ENCODE measurements around the gene RFXANK.
"Not testable (repeated sequence)": the region's sequence is repeated elsewhere in the genome, so short reads cannot be mapped to it uniquely, and the experiment has no call there.

Gene RFXANK

GRCh38 chr19:19170053-19170872, 21.8 kb upstream of the RFXANK start, which contains the start of gene MEF2B:
Gene MEF2B (minus strand): TSS chr19:19170263. CDS start chr19:19150735, 19,528 bp downstream.
- DNase-seq, result peak; percentile 53 to 79 (median 61)

DNA sequence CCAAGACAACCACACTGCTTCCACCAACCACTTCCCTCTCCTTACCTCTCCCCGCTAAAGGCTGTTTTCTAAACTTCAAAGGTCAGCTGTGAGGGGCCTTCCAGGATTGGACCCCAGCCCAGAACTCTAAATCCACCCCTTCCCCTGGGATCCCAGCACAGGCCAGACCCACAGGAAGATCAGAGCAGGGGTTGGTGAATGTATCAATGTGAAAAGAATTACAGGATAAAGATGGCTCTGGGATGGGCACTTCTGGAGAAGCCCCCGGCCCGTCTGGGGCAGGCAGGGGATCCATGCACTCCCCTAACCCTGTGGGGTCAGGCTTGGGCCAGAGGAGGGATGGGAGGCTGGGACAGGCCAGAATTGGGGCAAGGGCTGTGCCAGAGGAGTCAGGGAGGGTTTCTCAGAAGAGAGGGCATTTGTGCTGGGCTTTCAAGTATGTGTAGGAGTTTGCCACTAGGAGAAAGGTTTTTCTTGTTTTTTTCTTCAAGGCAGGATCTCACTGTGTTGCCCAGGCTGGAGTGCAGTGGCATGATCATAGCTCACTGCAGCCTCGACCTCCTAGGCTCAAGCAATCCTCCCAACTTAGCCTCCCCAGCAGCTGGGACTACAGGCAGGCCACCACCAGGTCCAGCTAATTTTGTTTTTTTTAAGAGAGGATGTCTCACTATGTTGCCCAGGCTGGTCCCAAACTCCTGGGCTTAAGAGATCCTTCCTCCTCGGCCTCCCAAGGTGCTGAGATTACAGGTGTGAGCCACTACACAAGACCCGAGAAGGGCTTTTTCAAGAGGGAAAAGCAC, 21.0 kb upstream of the RFXANK start:
- DNase-seq, result no peak

GRCh38 chr19:19171821-19172532, 20.1 kb upstream of the RFXANK start:
- peak in 2 of 3 donors; percentile 8 to 19 for DNase-seq

DNA sequence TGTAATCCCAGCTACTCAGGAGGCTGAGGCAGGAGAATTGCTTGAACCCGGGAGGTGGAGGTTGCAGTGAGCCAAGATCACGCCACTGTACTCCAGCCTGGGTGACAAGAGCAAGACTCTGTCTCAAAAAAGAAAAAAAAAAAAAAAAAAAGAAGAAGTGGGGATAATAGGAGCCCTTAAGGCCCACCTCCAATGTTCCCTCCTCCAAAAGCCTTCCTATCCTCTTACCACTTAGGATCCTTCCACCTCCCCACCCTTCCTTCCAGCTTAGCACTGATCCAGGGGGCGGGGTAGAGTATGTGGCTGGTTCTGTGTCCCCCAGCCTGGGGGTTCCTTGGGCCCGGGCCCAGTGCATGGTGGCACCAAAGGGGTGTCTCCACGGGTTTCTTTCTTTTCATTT, 18.8 kb upstream of the RFXANK start:
- DNase-seq, result not testable (repeated sequence)

- DNase-seq, result no peak
These were observed 15.1 kb upstream of the RFXANK start for GRCh38 chr19:19176950-19177349.

GRCh38 chr19:19179548-19180441, 12.3 kb upstream of the RFXANK start:
- DNase-seq, result no peak

DNA sequence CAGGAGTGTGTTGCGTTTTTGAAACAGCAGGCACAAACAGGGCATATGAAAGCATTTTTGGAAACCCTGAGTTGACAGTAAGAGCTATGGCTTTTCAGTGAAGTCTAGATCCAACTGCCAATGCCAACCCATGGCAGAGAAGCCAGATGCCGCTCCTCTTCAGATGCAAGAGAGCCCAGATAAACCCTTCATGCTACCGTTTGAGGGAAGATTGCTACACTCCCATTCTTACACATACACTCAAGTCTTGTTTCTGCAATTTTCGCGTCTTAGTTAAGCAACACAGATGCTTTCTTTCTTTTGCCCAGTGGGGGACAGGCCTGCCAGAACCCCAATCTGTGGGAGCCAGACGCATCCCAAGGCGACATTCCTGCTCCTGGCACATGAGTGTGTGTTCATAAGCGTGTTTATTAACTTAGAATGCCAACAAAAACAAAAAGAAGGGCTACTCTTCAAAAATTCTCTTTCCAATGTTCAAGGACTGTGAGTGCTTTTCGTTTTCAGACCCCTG, 10.5 kb upstream of the RFXANK start:
- DNase-seq, result no peak

GRCh38 chr19:19185853-19186740, 6.0 kb upstream of the RFXANK start:
- peak in 2 of 3 donors; percentile 22 to 32 for DNase-seq

DNA sequence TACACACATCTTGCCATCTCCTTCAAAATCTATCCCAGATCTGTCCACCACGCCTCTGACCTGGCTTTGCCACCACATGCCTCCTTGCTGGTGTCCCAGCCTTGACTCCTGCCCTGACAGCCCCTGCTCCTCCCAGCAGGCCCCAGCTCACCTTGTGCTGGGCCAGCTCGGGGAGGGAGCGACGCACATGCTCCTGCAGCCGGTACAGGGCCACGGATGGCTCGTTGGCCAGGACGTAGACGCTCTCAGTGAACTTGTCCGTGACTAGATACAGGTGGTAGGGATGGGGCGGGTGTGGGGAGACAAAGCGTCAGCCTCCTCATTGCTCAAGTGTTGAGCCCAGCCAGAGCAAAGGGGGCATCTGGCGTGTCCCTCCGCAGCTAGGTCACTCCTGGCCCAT, 5.3 kb upstream of the RFXANK start:
- no peak for DNase-seq

DNA sequence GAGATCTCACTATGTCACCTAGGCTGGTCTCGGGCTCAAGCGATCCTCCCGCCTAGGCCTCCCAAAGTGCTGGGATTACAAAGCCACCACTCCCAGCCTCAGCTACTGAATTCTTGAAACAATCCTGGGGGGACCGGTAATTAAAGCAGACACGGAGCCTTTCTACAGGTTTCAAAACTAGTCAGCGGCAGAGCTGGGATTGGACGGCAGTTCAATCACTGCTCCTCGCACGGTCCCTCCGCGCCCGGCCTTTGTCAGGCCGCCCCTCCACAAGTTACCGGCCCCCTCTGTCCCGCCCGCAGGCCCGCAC, 335 bp upstream of the RFXANK start:
- no peak for DNase-seq

- no peak for DNase-seq
These were observed 909 bp downstream of the RFXANK start for GRCh38 chr19:19192910-19193423.

GRCh38 chr19:19193926-19194325, 1.9 kb downstream of the RFXANK start:
- DNase-seq, result no peak

GRCh38 chr19:19201697-19202630, 9.9 kb downstream of the RFXANK start:
- DNase-seq, result no peak

DNA sequence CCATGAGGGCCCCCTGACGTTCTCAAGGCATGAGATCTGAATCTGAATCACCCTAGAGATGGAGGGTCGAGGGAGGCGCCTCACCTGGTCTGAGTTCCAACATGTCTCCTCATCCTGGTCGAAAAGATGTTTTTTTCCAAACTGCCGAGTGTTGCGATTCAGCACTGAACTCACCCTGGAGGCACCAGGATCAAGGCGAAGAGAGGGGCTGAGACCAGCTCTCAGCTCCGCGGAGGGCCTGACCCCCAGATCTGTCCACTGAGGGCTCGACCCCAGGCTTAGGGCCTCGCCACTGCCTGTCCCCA, 10.6 kb downstream of the RFXANK start:
- DNase-seq, result no peak

- peak; percentile 95 to 98 (median 97) for DNase-seq
These were observed 11.2 kb downstream of the RFXANK start, which contains the start of gene NR2C2AP for GRCh38 chr19:19203012-19203856. Gene NR2C2AP (minus strand): TSS chr19:19203414. CDS start chr19:19203060, 354 bp downstream.

GRCh38 chr19:19204181-19204580, 12.1 kb downstream of the RFXANK start:
- no peak for DNase-seq

- no peak for DNase-seq
These were observed 13.7 kb downstream of the RFXANK start for GRCh38 chr19:19205416-19206410.
